CD4-positive, CD25-positive, alpha-beta regulatory T cell (primary cell): ENCODE measurements around the gene LAIR2. TPM values are rescaled to one million over a fixed set of nuclear protein-coding genes. Genes with fewer than 3 reads are reported as not detected.
A peak's percentile ranks its signal among the peaks of the same experiment; 100 is the strongest.

ENCODE experiments used
- ATAC-seq, 2 donors: fragments of 150-1000 bp; cut with Tn5 transposase; one replicate each; pipeline ENCODE4 v1.10.0; 2021; ENCODE audit warnings: low read depth in 2 of 2, moderate number of reproducible peaks in 2 of 2, moderate library complexity in 1 of 2
- DNase-seq, 3 donors: peaks; one replicate each; pipeline versions ENCODE4 v3.0.0 to v3.0.0-alpha.2; 2012 to 2022; ENCODE audit warnings: mixed read lengths in 1 of 3
- H3K27ac ChIP-seq: one replicate; pipeline ENCODE4 v1.7.0; 2013; ENCODE audit warnings: mild to moderate bottlenecking, low read length; ENCODE audit not compliant: insufficient read depth, poor library complexity, severe bottlenecking
- H3K27me3 ChIP-seq: one replicate; pipeline ENCODE4 v1.7.0; 2013; ENCODE audit warnings: low read length; ENCODE audit not compliant: control insufficient read depth, insufficient read depth
- H3K36me3 ChIP-seq: one replicate; pipeline ENCODE4 v1.7.0; 2013; ENCODE audit warnings: mild to moderate bottlenecking, low read length, moderate library complexity; ENCODE audit not compliant: control insufficient read depth, insufficient read depth
- H3K4me1 ChIP-seq: 2 replicates; pipeline ENCODE4 v1.7.0; 2013; ENCODE audit warnings: mild to moderate bottlenecking, low read length; ENCODE audit not compliant: insufficient read depth, control insufficient read depth, poor library complexity, severe bottlenecking
- H3K4me3 ChIP-seq: one replicate; pipeline ENCODE4 v1.7.0; 2013; ENCODE audit warnings: low read depth, mild to moderate bottlenecking, low read length, moderate library complexity
- H3K9me3 ChIP-seq, 2 experiments: 1 replicate in 1 of 2; 2 replicates in 1 of 2; pipeline ENCODE4 v1.7.0; 2013; ENCODE audit warnings: low read length in 2 of 2, mild to moderate bottlenecking in 1 of 2, moderate library complexity in 1 of 2; ENCODE audit not compliant: control insufficient read depth in 2 of 2
- H3K27ac Mint-ChIP-seq, 3 donors: one replicate each; pipeline ENCODE4 v1.8.0; 2020 to 2022; ENCODE audit warnings: mild to moderate bottlenecking in 3 of 3, mixed read lengths in 3 of 3, moderate library complexity in 2 of 3
- H3K27me3 Mint-ChIP-seq: one replicate; pipeline ENCODE4 v1.8.0; 2022; ENCODE audit warnings: mild to moderate bottlenecking, mixed read lengths
- H3K36me3 Mint-ChIP-seq: one replicate; pipeline ENCODE4 v1.8.0; 2020; ENCODE audit warnings: mixed read lengths
- H3K4me1 Mint-ChIP-seq, 4 donors: one replicate each; pipeline ENCODE4 v1.8.0; 2020 to 2022; ENCODE audit warnings: mixed read lengths in 4 of 4, mild to moderate bottlenecking in 1 of 4
- H3K4me3 Mint-ChIP-seq, 4 donors: one replicate each; pipeline ENCODE4 v1.8.0; 2020 to 2022; ENCODE audit warnings: mild to moderate bottlenecking in 4 of 4, mixed read lengths in 4 of 4, moderate library complexity in 3 of 4
- H3K9me3 Mint-ChIP-seq, 7 donors: one replicate each; pipeline ENCODE4 v1.8.0; 2020 to 2022; ENCODE audit warnings: mixed read lengths in 7 of 7, mild to moderate bottlenecking in 3 of 7, moderate library complexity in 2 of 7
- polyA plus RNA-seq, 4 donors: library from polyadenylated mRNA; unstranded; fragments of 300-500 nt; fragmentation: Illumina TruSeq; gene quantifications; one replicate each; pipeline ENCODE4 v1.2.3, GENCODE V29; 2021
- total RNA-seq: library from RNA; stranded (reverse); gene quantifications from one replicate; pipeline ENCODE4 v1.2.3, GENCODE V29; 2022

LAIR2 gene
- total and polyA plus RNA-seq, 5 donors from 2014 or later, result 62.2 to 365 (median 145) TPM

DNA sequence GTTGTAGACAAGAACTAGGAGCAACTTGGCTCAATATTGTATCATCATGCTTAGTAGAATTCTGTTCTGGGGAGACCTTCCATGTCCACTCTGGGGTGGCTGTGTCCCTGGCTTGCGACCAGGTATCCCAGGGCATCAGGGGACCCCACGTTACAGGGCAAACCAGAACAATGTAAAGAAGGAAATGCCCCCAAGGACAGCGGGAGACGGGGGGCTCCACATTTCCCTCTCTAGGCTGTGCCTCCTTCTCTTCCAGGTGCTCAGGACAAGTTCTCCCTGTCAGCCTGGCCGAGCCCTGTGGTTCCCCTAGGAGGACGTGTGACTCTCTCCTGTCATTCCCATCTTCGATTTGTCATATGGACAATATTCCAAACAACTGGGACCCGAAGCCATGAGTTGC, 30.8 kb downstream of the LAIR2 start:
- Histone ChIP-seq H3K36me3 (no peaks in the 10 kb centered on the region), H3K27me3 (no peaks in the 10 kb centered on the region), H3K4me3 (no peak overlapping the region), H3K27ac (no peak overlapping the region), H3K9me3 (no peaks in the 10 kb centered on the region), H3K4me1 (no peaks in the 10 kb centered on the region)
- Mint-ChIP-seq H3K4me3 (no peak overlapping the region), H3K4me1 (peaks cover 0 to 5% (median 2%) of the 10 kb centered on the region in 4 donors), H3K27ac (no peak overlapping the region), H3K9me3 (no peaks in the 10 kb centered on the region), H3K36me3 (no peaks in the 10 kb centered on the region), H3K27me3 (peaks cover 40% of the 10 kb centered on the region)
- ATAC-seq (no peak), DNase-seq (no peak)

- H3K4me1 Mint-ChIP-seq, result peaks cover 0 to 5% (median 3%) of the 10 kb centered on the region in 4 donors
- H3K4me3 ChIP-seq, result no peak overlapping the region
- peaks cover 40% of the 10 kb centered on the region for H3K27me3 Mint-ChIP-seq
These were observed 31.5 kb downstream of the LAIR2 start for GRCh38 chr19:54534156-54534555.

DNA sequence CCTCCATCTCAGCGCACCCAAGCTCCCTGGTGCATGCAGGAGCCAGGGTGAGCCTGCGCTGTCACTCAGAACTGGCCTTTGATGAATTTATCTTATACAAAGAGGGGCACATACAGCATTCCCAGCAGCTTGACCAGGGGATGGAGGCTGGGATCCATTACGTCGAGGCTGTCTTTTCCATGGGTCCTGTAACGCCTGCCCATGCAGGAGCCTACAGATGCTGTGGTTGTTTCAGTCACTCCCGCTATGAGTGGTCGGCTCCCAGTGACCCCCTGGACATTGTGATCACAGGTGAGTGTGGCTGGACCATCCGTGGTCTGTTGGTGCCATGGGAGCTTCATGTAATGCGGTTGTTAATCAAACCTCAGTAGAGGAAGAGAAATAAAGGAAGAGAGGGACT, 33.0 kb downstream of the LAIR2 start:
- no peaks in the 10 kb centered on the region for H3K36me3 Mint-ChIP-seq
- no peaks in the 10 kb centered on the region for H3K36me3 ChIP-seq
- no peak for ATAC-seq
- H3K9me3 ChIP-seq, result no peaks in the 10 kb centered on the region
- H3K27me3 ChIP-seq, result no peaks in the 10 kb centered on the region
- peaks cover 0 to 5% (median 3%) of the 10 kb centered on the region in 4 donors for H3K4me1 Mint-ChIP-seq
- H3K27ac ChIP-seq, result no peak overlapping the region
- peaks cover 41% of the 10 kb centered on the region for H3K27me3 Mint-ChIP-seq
- peaks cover 0 to under 1% (median 0%) of the 10 kb centered on the region in 7 donors for H3K9me3 Mint-ChIP-seq
- no peak for DNase-seq
- peak overlapping the region in 1 of 3 donors; percentile 23 for H3K27ac Mint-ChIP-seq
- no peak overlapping the region for H3K4me3 Mint-ChIP-seq
- no peaks in the 10 kb centered on the region for H3K4me1 ChIP-seq
- H3K4me3 ChIP-seq, result no peak overlapping the region

More at GRCh38 chr19:54534156-54534555, 31.5 kb downstream of the LAIR2 start:
- no peak overlapping the region for H3K27ac ChIP-seq
- ATAC-seq, result no peak
- DNase-seq, result no peak
- Mint-ChIP-seq H3K4me3 (no peak overlapping the region), H3K27ac (no peak overlapping the region), H3K9me3 (no peaks in the 10 kb centered on the region), H3K36me3 (no peaks in the 10 kb centered on the region)
- H3K4me1 ChIP-seq, result no peaks in the 10 kb centered on the region
- no peaks in the 10 kb centered on the region for H3K36me3 ChIP-seq
- H3K9me3 ChIP-seq, result no peaks in the 10 kb centered on the region
- no peaks in the 10 kb centered on the region for H3K27me3 ChIP-seq

GRCh38 chr19:54536956-54537355, 34.3 kb downstream of the LAIR2 start:
- H3K36me3 ChIP-seq, result no peaks in the 10 kb centered on the region
- Mint-ChIP-seq H3K4me3 (no peak overlapping the region), H3K4me1 (peaks cover 0 to 5% (median 3%) of the 10 kb centered on the region in 4 donors), H3K27me3 (peaks cover 31% of the 10 kb centered on the region), H3K9me3 (peaks cover 0 to 3% (median 0%) of the 10 kb centered on the region in 7 donors), H3K27ac (no peak overlapping the region), H3K36me3 (no peaks in the 10 kb centered on the region)
- H3K4me3 ChIP-seq, result no peak overlapping the region
- H3K27ac ChIP-seq, result no peak overlapping the region
- no peak for ATAC-seq
- no peak for DNase-seq
- no peaks in the 10 kb centered on the region for H3K4me1 ChIP-seq
- no peaks in the 10 kb centered on the region for H3K27me3 ChIP-seq
- H3K9me3 ChIP-seq, result no peaks in the 10 kb centered on the region

DNA sequence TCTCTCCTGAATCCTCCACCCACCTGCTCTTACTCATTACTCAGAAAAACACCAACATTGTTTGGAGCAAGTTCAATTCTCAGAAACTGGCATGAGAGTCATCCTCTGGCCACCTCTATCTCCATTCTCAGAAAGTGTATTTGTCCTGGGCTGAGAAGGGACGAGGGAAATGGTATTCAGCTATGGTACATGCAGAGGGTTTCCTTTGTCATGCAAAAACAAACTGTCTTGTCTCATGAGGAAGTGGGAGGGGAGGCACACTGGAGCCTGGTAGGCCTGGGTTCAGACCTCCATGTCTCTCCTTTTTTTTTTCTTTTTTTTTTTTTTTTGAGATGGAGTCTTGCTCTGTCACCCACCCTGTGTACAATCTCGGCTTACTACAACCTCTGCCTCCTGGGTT, 39.1 kb downstream of the LAIR2 start:
- H3K36me3 Mint-ChIP-seq, result no peaks in the 10 kb centered on the region
- ATAC-seq, result no peak

DNA sequence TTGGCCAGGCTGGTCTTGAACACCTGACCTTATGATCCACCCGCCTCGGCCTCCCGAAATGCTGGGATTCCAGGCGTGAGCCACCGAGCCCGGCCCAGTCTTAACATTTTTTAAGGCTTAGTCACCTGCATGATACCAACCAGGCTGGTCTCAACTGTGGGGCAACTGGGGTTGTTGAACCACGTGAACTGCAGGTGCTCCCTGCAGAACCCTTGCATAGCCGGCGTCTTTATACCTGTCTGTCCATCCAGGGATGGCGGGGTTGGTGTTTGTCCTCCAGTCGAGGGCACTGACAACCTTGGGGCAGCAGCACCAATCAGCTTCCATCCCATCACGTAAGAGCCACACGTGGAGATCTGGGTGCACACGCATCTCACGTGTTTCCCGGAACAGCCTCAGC, 46.2 kb downstream of the LAIR2 start:
- H3K9me3 ChIP-seq, result no peaks in the 10 kb centered on the region
- no peaks in the 10 kb centered on the region for H3K36me3 ChIP-seq
- H3K4me3 Mint-ChIP-seq, result no peak overlapping the region
- no peak overlapping the region for H3K27ac ChIP-seq
- no peaks in the 10 kb centered on the region for H3K4me1 ChIP-seq
- H3K9me3 Mint-ChIP-seq, result peaks cover 0 to 5% (median 2%) of the 10 kb centered on the region in 7 donors
- H3K36me3 Mint-ChIP-seq, result no peaks in the 10 kb centered on the region
- peaks cover 0 to 5% (median 0%) of the 10 kb centered on the region in 4 donors for H3K4me1 Mint-ChIP-seq
- no peak overlapping the region for H3K4me3 ChIP-seq
- DNase-seq, result no peak
- H3K27me3 Mint-ChIP-seq, result no peaks in the 10 kb centered on the region
- H3K27me3 ChIP-seq, result no peaks in the 10 kb centered on the region
- no peak overlapping the region for H3K27ac Mint-ChIP-seq
- ATAC-seq, result no peak

More for the DNA sequence above, 39.1 kb downstream of the LAIR2 start:
- peaks cover 0 to 3% (median 0%) of the 10 kb centered on the region in 7 donors for H3K9me3 Mint-ChIP-seq
- DNase-seq, result no peak
- peaks cover 4% of the 10 kb centered on the region for H3K27me3 Mint-ChIP-seq
- no peaks in the 10 kb centered on the region for H3K36me3 ChIP-seq
- no peak overlapping the region for H3K4me3 Mint-ChIP-seq
- H3K27ac ChIP-seq, result no peak overlapping the region
- H3K4me3 ChIP-seq, result no peak overlapping the region
- H3K27me3 ChIP-seq, result no peaks in the 10 kb centered on the region
- H3K4me1 ChIP-seq, result no peaks in the 10 kb centered on the region
- peaks cover 0 to 2% (median 0%) of the 10 kb centered on the region in 4 donors for H3K4me1 Mint-ChIP-seq
- no peaks in the 10 kb centered on the region for H3K9me3 ChIP-seq
- no peak overlapping the region for H3K27ac Mint-ChIP-seq

GRCh38 chr19:54549224-54549623, 46.6 kb downstream of the LAIR2 start:
- H3K9me3 Mint-ChIP-seq, result peaks cover 0 to 5% (median under 1%) of the 10 kb centered on the region in 7 donors
- DNase-seq (no peak), ATAC-seq (no peak)
- no peaks in the 10 kb centered on the region for H3K27me3 ChIP-seq
- H3K27ac ChIP-seq, result no peak overlapping the region
- no peak overlapping the region for H3K4me3 ChIP-seq
- peaks cover 0 to 5% (median 0%) of the 10 kb centered on the region in 4 donors for H3K4me1 Mint-ChIP-seq
- H3K36me3 Mint-ChIP-seq, result no peaks in the 10 kb centered on the region
- no peaks in the 10 kb centered on the region for H3K4me1 ChIP-seq
- H3K4me3 Mint-ChIP-seq, result no peak overlapping the region
- no peaks in the 10 kb centered on the region for H3K9me3 ChIP-seq
- no peak overlapping the region for H3K27ac Mint-ChIP-seq
- H3K27me3 Mint-ChIP-seq, result no peaks in the 10 kb centered on the region
- no peaks in the 10 kb centered on the region for H3K36me3 ChIP-seq

GRCh38 chr19:54551293-54551692, 48.7 kb downstream of the LAIR2 start:
- no peak for DNase-seq
- peaks cover 0 to 5% (median 0%) of the 10 kb centered on the region in 7 donors for H3K9me3 Mint-ChIP-seq
- no peaks in the 10 kb centered on the region for H3K36me3 ChIP-seq
- no peaks in the 10 kb centered on the region for H3K36me3 Mint-ChIP-seq
- H3K27me3 Mint-ChIP-seq, result no peaks in the 10 kb centered on the region
- H3K4me3 Mint-ChIP-seq, result no peak overlapping the region
- H3K4me1 Mint-ChIP-seq, result peaks cover 0 to 5% (median 0%) of the 10 kb centered on the region in 4 donors
- no peaks in the 10 kb centered on the region for H3K9me3 ChIP-seq
- no peaks in the 10 kb centered on the region for H3K4me1 ChIP-seq
- H3K27ac Mint-ChIP-seq, result no peak overlapping the region
- H3K27me3 ChIP-seq, result no peaks in the 10 kb centered on the region
- no peak for ATAC-seq
- no peak overlapping the region for H3K4me3 ChIP-seq
- no peak overlapping the region for H3K27ac ChIP-seq
